ENCODE results near the gene CD6.
"Not testable (repeated sequence)": the region's sequence is repeated elsewhere in the genome, so short reads cannot be mapped to it uniquely, and the experiment has no call there.

Gene CD6

DNA sequence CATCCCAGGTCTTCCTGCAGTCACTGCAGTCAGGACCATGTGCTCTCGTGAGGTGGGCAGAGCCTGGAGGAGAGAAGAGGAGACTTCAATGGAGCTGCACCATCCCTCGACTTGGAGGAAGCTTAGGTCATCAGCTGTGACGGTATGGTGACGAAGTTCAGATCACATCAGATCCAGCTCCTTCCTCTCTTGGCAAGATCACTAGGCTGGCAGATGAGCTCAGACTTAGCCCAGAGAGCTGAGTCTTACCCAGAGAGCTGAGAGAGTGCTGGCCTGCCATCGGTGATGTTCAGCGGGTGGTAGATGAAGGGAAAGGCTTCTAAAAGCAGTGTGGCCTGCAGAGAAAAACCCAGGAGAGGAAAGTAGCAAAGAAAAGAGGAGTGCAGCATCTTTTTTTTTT is 17.7 kb upstream of the CD6 start:
- no peak for DNase-seq (ENCODE audit: low read depth)

DNA sequence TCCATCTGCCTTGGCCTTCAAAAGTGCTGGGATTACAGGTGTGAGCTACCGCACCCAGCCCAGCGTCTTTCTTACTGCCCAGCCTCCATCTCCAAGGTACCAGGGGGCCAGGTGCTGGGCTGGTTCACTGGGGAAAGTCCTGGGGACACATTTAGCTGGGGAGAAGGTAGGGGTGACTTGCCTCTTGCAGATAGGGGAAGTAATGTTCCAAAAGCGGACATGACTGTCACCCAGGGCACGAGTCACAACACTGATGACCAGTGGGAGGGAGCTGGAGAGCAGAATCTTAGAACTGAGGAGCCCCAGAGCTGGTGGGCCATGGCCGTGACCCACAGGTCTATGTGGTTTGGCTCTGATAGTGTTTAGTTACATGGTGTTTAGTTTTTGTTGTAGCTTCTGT is 17.1 kb upstream of the CD6 start:
- DNase-seq (ENCODE audit: low read depth), result no peak

DNA sequence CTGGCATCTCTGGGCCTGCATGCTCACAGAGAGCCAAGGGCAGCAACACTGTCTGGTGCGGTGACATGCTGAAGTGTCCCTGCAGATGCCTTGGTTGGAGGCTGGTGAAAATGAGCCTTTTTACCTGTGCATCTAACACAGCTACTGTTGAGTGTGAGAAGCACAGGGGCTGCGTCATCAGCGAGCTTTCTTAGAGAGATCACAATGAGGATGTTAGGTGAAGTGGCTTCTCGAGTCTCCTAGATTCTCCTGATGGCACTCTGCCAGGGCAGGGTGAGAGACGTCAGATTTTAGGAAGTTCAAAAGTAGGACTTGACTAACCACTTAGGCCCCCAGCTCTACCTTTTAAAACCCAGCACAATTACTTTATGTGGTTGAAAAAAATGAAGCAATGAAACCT is 15.9 kb upstream of the CD6 start:
- no peak for DNase-seq (ENCODE audit: low read depth)

DNA sequence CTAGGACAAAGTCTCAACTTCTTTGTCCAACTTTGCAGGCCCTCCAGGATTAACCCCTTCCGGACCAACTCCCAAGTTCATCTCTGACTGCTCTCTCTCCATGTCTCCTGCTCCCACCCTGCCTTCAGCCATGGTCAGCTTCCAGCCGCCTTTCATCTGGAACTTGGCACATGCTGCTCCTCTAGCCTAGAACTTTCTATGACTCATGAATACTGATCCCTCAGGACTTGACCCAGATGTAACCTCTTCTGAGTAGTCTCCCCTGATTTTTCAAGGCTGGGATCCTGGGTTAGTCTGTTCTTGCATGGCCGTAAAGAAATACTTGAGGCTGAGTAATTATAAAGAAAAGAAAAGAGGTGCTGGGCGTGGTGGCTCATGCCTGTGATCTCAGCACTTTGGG is 14.3 kb upstream of the CD6 start:
- no peak for DNase-seq (ENCODE audit: low read depth)

DNA sequence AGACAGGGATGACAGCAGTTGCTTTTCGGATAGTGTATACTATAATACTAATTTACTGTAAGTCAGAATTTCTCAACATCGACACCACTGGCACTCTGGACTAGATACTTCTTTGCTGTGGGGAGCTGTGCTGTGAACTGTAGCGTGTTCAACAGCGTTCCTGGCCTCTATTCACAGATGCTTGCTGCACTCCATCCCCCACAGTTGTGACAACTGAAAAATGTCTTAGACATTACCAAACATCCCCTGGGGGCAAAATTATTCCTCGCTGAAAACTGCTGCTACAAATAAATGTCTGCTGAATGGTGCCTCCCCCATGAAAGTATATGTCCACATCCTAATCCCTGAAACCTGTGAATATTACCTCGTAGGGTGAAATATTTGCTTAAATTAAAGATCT is 12.0 kb upstream of the CD6 start:
- no peak for DNase-seq (ENCODE audit: low read depth)

DNA sequence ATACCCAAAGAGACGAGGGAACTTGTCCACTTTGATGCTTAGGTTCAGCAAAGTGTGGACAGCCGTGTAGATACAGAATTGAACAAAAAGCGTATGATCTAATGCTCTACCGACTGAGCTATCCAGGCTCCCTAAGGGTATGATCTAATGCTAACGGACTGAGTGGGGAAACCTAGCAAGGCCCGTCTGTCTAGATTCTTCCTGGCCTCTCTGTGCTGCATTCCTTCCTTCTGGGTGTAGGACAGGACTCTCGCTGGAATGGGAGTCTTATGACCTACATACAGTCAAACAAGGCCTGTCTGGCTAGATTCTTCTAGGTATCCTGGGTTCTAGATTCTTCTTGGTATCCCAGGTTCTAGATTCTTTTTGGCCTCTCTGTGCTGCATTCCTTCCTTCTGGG is 11.1 kb upstream of the CD6 start:
- DNase-seq (ENCODE audit: low read depth), result no peak

DNA sequence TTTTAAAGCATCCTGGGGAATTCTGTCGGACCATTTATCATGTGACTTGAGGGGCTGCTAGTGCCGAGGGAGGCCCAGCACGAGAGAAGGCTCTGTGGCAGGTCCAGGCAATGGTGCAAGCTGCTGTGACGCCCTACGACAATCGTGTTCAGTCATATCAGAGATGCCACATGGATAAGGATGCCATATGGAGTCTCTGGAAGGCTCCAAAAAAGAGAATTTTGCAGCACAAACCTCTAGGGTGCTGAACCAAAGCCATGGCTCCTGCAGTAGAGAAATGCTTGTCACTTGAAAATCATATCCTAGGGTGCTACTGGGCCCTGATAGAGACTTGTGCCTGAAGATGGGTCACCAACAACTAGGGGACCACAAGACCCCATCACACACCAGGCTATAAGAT is 6.7 kb upstream of the CD6 start:
- DNase-seq (ENCODE audit: low read depth), result no peak

DNA sequence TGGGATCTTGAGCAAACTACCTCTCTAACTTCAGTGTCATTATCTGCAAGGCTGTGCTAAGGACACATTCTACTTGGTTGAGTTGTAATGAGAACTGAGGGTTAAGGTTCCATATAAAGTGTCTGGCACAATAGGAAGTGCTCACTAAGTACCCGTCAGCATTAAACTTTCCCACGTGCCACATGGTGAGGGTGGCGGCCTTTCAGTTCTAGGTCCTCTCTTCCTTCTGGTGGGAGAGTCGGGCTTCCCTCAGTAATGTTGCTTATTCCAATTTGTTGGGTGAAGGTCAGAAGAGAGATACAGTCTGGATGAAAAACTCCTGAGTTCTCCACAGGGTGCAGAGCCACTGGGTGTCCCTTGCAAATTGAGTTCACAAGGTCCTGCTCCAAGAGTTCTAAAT is 4.6 kb upstream of the CD6 start:
- DNase-seq (ENCODE audit: low read depth), result no peak

DNA sequence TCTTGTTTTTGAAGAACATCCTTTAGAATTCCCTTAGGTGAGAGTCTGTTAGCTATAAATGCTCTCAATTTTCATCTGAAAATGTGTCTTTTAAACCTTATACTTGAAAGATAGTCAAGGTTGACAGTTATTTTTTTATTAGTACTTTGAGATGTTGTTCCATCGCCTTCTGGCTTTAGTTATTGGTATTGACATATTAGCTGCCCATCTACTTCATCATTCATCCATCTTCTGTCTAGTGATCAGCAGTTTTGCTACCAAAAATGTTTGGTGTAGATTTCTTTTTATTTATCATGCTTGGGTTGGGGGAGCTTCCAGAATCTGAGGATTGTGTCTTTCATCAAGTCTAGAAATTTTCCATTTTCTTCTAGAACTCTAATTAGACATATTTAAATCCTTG is 3.3 kb upstream of the CD6 start:
- no peak for DNase-seq (ENCODE audit: low read depth)

DNA sequence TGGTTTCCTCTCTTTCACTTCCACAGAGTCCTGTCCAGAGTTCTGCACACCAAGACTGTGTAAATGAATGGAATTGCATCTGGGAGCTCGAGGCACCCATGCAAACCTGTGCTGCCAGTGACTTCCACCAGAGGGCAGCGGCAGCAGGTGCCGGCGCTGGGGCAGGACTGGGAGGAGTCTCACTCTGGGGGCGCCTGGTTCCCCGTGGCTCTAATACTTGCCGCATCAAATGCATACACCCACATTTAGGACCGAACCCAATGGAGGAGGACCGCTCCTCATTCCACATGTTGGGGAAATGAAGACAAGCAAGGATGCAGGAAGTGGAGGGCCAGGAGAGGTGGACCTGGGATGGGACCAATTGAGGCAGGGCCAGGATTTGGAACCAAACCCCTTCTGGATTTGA is 1.1 kb upstream of the CD6 start:
- peak; percentile 78 for DNase-seq (ENCODE audit: low read depth)

DNA sequence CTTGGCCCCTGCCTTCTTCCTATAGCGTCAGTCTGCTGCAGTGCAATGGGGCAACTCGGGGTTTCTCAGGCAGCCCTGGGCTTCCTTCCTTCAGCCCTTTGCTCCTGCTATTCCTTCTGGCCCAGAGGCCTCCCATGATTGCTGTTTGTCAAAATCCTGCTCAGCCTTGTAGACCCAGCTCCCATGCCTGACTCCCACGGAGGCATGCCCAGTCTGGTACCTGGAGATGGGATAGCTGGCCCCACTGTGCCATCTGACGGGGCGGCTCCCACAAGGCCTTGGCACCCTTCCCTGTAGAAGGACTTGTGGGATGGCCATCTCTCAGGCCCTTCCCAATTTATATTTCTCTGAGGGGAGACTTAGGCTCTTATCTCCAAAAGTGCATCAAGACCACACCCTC is 590 bp upstream of the CD6 start:
- no peak for DNase-seq (ENCODE audit: low read depth)

DNA sequence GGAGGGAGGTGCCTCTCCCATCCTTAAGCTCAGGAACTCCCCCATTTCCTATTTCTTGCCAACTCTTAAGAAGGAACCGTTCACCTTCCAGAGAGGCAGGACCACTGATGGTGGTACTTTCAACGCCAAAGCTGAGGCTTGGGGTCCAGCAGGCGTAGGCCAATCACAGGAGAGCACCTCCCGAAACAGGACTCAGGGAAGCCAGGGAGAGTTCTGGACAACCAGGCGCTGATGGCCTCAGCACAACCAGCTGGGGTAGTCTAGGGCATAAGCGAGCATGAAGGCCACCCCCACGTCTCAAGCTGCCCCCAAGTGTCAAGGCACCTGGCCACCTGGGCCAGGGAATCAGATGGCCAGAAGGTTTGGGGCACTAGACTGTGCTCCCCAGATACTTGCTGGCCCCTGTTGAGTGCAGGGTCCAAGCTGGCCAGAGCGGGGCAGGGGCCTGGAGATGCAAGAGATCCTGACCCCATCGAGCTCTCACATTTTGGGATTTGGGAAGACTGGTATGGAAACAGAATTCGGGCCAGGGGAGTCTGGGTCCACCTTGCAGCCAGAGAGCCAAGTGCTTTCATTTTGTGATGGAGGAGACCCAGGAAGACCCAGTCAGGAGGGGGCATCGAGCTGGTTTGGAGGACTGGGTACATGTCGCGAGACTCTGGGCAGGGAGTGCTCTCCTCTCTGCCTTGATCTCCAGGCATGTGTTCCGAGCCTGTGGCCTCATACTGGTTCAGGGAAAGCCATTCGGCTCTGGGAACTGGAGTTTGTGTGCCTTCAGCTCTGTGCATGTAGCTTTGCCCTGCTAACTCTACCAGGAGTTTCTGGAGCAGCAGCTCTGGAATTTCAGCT is 926 bp downstream of the CD6 start:
- DNase-seq (ENCODE audit: low read depth), result no peak

DNA sequence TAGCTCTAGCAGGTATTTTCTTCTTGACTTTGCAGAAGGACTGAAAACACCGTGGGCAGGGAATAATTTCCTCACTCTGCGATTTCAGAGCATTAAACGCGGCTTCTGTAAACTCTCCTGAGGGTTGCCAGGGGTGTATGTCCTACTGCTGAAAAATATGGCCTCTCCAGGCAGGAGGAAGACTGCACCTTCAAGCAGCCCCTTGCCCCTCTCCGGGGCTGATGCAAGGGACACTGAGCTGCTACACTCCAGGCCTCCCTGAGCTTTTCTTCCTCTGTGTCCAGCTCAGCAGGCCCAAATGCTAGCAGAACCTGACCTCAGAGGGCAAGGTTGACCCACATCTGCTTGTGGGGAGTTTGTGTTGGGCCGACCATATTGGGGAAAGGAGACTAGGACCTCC is 2.2 kb downstream of the CD6 start:
- no peak for DNase-seq (ENCODE audit: low read depth)

DNA sequence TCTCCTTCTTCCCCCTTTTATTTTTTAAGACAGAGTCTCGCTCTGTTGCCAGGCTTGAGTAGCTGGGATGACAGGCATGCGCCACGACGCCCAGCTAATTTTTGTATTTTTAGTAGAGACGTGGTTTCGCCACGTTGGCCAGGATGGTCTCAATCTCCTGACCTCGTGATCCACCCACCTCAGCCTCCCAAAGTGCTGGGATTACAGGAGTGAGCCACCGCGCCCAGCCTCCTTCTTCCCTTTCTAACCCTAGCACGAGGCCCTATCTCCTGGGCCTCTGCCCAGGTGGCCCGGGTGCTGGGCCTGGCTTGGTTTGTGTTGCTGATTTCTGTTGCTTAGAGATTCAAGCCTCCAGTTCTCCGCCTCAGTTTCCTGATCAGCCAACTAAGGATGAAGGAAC is 2.8 kb downstream of the CD6 start:
- DNase-seq (ENCODE audit: low read depth), result not testable (repeated sequence)

DNA sequence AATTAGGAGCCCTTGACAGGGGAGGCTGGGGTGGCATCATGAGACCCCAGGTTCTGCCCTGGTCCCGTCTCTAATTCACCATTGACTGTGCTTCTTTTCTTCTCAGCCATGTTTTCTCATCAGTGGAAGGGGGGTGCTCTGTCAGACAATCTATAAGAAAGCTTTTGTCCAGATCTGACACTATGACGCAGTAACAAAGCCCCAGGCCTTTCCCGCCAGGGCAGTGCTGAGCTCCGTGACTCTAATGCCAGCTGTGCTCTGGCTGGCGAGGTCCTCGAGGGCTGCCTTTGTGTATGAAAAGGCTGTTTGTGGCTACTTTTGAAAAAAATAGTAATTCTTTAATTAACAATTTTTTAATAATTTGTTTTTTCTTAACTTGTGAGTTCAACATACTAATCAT is 3.2 kb downstream of the CD6 start:
- no peak for DNase-seq (ENCODE audit: low read depth)

DNA sequence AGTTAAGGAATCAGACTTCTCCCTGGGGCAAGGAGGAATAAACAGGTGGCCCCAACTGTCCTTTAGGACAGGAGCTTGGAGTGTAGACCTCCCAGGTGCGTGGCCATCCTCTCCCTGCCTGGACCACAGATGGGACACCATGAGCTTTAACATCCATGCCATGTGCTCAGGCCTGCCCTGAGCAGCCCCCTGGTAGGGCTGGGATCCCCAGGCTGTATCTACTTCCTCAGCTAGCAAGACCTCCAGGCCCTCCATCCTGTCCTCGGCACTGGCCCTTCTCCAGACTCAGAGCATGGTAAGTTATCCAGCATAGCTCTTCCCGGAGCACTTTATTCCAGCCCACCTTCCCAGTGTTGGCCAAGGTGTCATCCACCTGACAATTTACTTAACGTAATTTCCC is 5.7 kb downstream of the CD6 start:
- no peak for DNase-seq (ENCODE audit: low read depth)

DNA sequence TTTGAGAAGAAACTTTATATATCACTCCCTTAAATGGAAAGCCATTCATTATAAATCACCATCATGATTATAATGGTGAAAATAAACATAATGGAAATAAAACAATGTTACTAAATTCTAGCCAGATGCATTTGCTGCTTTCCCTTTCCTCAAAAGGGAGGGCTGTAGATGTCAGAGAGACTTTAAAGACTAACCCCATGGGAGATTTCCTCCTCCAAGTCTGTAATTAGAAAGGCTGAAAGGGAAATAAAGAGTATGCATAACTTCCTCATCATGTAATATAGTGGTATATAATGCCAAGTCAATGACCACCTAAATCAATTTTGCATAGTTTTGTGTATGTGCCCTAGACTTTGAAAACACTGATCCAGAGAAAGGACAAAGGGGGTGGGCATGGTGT is 6.4 kb downstream of the CD6 start:
- DNase-seq (ENCODE audit: low read depth), result no peak

DNA sequence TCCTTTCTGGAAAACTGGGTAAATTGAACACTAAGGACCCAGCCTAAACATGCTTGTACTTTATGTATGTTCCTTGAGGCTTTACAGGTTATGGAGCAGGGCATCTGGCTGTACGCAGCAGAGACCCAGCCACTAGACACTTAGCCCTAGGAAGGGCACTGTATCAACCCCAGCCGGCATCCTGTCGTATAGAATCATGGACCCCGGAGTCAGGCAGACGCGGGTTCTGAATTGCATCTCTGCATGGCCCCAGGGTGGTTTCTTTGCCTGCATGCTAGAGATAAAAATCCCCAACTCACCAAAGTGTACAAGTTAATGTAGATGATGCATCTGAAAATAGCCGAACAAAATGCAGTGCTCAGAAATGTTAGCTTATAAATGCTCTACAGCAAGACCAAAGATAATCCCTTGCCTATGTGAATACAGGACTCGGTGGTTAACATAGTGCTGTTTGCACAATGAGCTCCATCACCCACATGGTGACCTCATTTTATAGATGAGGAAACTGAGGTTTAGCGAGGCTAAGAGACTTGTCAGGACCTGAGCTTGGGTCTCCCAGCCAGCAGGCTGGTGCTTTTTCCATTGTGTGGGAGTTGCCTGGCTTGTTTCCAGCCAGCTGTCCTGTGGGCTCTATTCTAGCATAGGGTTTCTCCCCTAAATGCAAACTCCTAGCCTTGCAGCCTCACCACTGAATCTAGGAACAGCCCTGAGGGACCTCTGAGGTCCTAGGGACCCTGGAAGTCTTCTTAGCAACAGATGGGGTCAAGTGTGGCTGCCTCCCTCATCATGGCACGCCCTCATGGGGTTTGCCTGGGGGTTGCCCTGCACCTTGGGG is 7.3 kb downstream of the CD6 start:
- DNase-seq (ENCODE audit: low read depth), result no peak

DNA sequence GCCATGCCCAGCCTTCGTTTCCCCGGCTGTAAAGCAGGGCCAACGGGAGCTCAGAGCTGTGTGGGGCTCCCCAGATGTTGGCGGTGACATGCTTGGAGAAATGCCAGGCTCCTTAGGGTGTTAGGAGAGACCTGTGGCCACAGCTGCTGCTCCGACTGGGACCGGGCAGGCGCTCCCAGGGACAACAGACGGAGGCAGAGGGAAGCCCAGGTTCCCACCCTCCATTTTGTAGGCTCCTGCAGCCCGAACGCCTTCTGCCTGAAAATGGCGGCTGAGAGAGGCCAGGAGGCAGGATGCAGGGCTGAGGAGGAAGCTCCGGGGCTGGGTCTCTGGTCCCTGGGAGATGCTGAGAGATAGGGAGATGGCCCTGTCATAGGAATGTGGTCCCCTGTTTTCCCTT is 10.0 kb downstream of the CD6 start:
- DNase-seq (ENCODE audit: low read depth), result no peak

DNA sequence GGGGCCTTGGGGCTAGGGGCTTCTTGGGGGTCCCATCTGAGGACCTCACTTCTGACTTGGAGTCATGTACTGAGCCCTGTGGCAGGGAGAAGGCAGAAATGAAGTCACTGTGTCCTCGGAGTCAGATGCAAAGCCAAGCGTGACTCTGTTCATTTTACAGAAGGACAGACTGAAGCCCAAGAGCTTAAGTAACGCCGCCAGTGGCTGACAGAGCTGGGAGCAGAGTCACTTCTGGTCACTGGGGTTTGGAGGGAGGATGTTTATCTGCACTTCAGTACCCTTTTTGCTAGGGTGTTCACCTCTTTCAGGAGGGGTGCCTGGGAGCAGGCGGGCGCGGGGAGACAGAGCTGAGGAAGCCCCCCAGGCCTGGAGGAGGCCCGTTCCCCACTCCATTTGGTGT is 10.7 kb downstream of the CD6 start:
- no peak for DNase-seq (ENCODE audit: low read depth)

DNA sequence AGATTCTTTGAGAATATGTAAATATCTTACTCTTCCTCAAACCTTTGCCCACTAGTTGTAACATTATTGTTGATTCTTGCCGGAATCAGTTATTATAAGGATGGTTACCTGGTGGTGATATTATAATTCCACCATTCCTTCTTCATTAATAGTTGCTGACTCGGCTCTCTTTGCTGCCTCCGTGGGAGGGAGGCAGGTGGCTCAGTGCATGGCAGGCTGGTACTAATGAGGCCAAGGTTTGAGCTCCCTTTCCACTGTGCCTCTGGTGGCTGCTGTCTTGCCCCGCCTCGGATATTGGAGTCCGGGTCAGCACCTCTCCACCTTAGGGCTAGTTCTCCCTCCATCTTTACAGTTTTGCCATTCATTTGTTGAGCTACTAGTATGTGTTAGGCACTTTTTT is 12.7 kb downstream of the CD6 start:
- no peak for DNase-seq (ENCODE audit: low read depth)

DNA sequence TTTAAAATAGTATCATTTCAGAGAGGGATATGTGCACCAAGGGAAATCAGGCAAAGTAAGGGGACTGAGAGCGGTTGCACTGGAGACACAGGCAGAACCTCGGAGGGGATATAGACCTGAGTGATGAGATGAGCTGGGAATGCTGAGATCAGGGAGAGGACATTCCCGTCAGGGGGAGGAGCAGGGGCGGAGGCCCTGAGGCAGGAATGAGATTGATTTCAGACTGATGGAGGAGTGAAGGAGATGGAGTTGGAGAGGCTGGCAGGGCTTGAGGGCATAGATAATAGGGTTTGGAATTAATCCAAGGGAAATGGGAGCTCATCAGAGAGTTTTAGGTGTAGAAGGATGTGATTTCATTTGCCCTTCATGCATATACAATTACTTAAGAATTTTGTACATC is 13.2 kb downstream of the CD6 start:
- DNase-seq (ENCODE audit: low read depth), result no peak

DNA sequence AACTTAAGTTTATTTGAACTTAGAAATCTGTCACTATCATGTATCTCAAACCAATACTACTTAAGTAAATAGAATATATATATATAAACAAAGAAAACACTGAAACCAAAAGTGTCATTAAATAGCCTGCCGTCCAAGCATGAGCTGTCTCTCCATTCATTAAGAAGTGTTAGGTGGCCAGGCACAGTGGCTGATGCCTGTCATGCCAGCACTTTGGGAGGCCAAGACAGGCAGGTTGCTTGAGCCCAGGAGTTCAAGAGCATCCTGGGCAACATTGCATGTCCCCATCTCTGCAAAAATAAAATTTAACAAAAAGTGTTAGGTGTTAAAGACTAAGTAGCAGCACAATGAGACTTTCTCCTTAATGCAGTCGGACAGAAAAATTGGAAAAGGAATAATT is 14.0 kb downstream of the CD6 start:
- no peak for DNase-seq (ENCODE audit: low read depth)

Data from T follicular helper cell (primary cell).